Measurements from ENCODE around the gene ISYNA1. TPM values are rescaled to one million over a fixed set of nuclear protein-coding genes. Genes with fewer than 3 reads are reported as not detected.

ISYNA1 gene
- polyA plus RNA-seq, 3 donors: 3.7 TPM; not detected in 2

DNA sequence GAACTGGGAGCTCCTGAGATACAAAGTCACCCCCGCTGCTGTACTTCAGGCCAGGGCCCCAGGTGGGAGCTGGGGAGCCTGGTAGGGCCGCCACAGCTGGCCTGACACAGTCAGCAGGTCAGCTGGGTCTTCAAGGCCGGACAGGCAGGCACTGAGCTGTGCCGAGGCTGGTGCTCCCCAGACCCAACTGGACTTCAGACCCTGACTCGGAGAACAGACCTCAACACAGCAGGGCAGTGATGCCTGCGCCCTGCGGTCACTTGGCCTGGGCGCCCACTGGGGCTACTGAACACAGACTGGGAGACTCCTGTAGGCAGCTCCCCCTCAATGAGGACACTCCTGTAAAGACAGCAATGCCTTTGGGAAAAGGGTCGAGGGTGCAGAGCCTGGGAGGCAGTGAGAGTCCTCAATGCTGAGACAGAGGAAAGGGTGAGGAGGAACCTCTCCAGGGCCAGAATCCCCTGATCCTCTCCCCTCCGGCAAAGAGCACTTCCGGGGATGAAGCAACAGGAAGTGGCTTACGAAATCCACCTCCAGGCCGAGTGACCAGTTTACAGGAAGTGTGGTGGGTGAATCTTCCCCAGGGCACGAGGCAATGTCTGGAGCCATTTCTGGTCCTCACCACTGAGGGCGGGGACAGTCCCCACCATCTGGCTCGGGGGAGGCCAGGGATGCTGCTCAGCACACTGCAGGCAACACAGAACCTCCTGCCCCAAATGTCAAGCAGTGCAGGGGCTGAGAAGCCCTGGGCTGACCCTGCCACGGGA, 40.8 kb upstream of the ISYNA1 start:
- H3K79me2 ChIP-seq (ENCODE audit: insufficient read depth, low read length): peaks cover 94% of the 10 kb centered on the region
- TF ChIP-seq, protein P1, sequence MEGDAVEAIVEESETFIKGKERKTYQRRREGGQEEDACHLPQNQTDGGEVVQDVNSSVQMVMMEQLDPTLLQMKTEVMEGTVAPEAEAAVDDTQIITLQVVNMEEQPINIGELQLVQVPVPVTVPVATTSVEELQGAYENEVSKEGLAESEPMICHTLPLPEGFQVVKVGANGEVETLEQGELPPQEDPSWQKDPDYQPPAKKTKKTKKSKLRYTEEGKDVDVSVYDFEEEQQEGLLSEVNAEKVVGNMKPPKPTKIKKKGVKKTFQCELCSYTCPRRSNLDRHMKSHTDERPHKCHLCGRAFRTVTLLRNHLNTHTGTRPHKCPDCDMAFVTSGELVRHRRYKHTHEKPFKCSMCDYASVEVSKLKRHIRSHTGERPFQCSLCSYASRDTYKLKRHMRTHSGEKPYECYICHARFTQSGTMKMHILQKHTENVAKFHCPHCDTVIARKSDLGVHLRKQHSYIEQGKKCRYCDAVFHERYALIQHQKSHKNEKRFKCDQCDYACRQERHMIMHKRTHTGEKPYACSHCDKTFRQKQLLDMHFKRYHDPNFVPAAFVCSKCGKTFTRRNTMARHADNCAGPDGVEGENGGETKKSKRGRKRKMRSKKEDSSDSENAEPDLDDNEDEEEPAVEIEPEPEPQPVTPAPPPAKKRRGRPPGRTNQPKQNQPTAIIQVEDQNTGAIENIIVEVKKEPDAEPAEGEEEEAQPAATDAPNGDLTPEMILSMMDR (IDR thresholded peaks at IDR 0.05): no peak
- H3K36me3 Mint-ChIP-seq: peaks cover 21 to 24% of the 10 kb centered on the region in 2 donors
- H3K27ac ChIP-seq (ENCODE audit: low read depth in 1 of 2, low read length in 2 of 2): peak overlapping the region; percentile 96 to 97
- peaks cover 0 to 3% (median 0%) of the 10 kb centered on the region in 3 donors for H3K27me3 Mint-ChIP-seq (ENCODE audit: low read depth in 3 of 3)
- peak; percentile 98 to 99 (median 99) for DNase-seq
- WGBS (ENCODE audit: insufficient coverage): 51% methylated on average over 10 of the region's 17 CpGs
- peak overlapping the region; percentile 72 for H3K4me2 ChIP-seq (replicated peaks; ENCODE audit: extremely low read depth, low read length, poor library complexity, severe bottlenecking)
- H3K4me1 Mint-ChIP-seq: peaks cover 82% of the 10 kb centered on the region
- peaks cover 84 to 95% of the 10 kb centered on the region in 2 donors for H3K4me1 ChIP-seq (ENCODE audit: control insufficient read depth in 1 of 2, insufficient read depth in 2 of 2, low read length in 2 of 2)
- peaks cover 65% of the 10 kb centered on the region for H4K20me1 ChIP-seq (ENCODE audit: insufficient read depth, low read length)
- intact Hi-C loops (cut with micrococcal nuclease): loop anchor here in 1 of 2 donors (2.0 to 5.0 kb wide), 2 partner anchors 42 to 94 kb away; partner anchors contain the start of gene UBA52
- no peak overlapping the region for H2AFZ ChIP-seq (ENCODE audit: insufficient read depth, low read depth, low read length, poor library complexity, severe bottlenecking)
- peak overlapping the region in 2 of 3 experiments; percentile 14 to 58 for H3K4me3 ChIP-seq (replicated peaks in 1 of 3; ENCODE audit: low read depth in 2 of 3, low read length in 3 of 3)
- peak overlapping the region; percentile 60 to 84 for H3K4me3 Mint-ChIP-seq
- no peaks in the 10 kb centered on the region for H3K9me3 ChIP-seq (replicated peaks in 1 of 2; ENCODE audit: control insufficient read depth in 1 of 2, insufficient read depth in 1 of 2, low read length in 2 of 2)
- H3K9me3 Mint-ChIP-seq: no peaks in the 10 kb centered on the region
- no peaks in the 10 kb centered on the region for H3K27me3 ChIP-seq (ENCODE audit: control insufficient read depth in 2 of 2, insufficient read depth in 2 of 2, low read length in 2 of 2)
- peak overlapping the region; percentile 97 to 99 (median 99) for H3K27ac Mint-ChIP-seq
- H3K36me3 ChIP-seq (replicated peaks in 1 of 2; ENCODE audit: control insufficient read depth in 1 of 2, insufficient read depth in 2 of 2, low read length in 2 of 2): peaks cover 0 to 7% of the 10 kb centered on the region in 2 donors
- H3K9ac ChIP-seq (ENCODE audit: insufficient read depth, low read length, poor library complexity, severe bottlenecking): peak overlapping the region; percentile 75

DNA sequence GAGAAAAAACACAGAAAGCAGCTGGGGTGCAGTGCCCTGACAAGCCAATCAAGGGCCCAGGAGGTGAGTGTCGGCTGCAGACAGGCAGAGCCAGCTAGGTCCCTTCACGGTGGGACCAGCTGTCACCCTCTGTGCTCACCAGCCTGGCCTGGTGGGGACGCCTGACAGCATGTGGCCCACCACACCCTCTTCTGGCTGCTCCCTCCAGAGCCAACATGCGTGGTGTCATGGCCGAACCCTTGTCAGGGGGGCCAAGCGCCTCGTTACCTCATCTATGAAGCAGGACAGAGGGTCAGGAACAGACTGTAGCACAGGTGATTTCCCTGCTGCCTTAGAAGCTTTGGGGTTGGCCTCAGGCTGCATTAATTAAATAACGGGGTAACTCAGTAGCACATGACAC, 40.0 kb upstream of the ISYNA1 start:
- no peaks in the 10 kb centered on the region for H3K27me3 ChIP-seq (ENCODE audit: control insufficient read depth in 2 of 2, insufficient read depth in 2 of 2, low read length in 2 of 2)

More for the DNA sequence above, 40.0 kb upstream of the ISYNA1 start:
- no peaks in the 10 kb centered on the region for H3K9me3 Mint-ChIP-seq
- Histone ChIP-seq H3K9me3 (replicated peaks in 1 of 2; ENCODE audit: control insufficient read depth in 1 of 2, insufficient read depth in 1 of 2, low read length in 2 of 2) (no peaks in the 10 kb centered on the region), H3K36me3 (replicated peaks in 1 of 2; ENCODE audit: control insufficient read depth in 1 of 2, insufficient read depth in 2 of 2, low read length in 2 of 2) (peaks cover 2 to 15% of the 10 kb centered on the region in 2 donors), H2AFZ (ENCODE audit: insufficient read depth, low read depth, low read length, poor library complexity, severe bottlenecking) (no peak overlapping the region), H3K4me3 (replicated peaks in 1 of 3; ENCODE audit: low read depth in 2 of 3, low read length in 3 of 3) (peak overlapping the region in 1 of 3 experiments; percentile 58), H3K79me2 (ENCODE audit: insufficient read depth, low read length) (peaks cover 94% of the 10 kb centered on the region), H3K27ac (ENCODE audit: low read depth in 1 of 2, low read length in 2 of 2) (peak overlapping the region; percentile 96 to 97), H4K20me1 (ENCODE audit: insufficient read depth, low read length) (peaks cover 65% of the 10 kb centered on the region), H3K9ac (ENCODE audit: insufficient read depth, low read length, poor library complexity, severe bottlenecking) (peak overlapping the region; percentile 75), H3K4me2 (replicated peaks; ENCODE audit: extremely low read depth, low read length, poor library complexity, severe bottlenecking) (peak overlapping the region; percentile 72), H3K4me1 (ENCODE audit: control insufficient read depth in 1 of 2, insufficient read depth in 2 of 2, low read length in 2 of 2) (peaks cover 77 to 87% of the 10 kb centered on the region in 2 donors)
- peaks cover 0 to 3% (median 0%) of the 10 kb centered on the region in 3 donors for H3K27me3 Mint-ChIP-seq (ENCODE audit: low read depth in 3 of 3)
- WGBS (ENCODE audit: insufficient coverage): 73% methylated on average over 8 of the region's 8 CpGs
- peak overlapping the region; percentile 97 to 99 (median 99) for H3K27ac Mint-ChIP-seq
- intact Hi-C loops (cut with micrococcal nuclease): loop anchor here in 1 of 2 donors (2.0 to 5.0 kb wide), 2 partner anchors 43 to 94 kb away; partner anchors contain the start of gene UBA52
- peak overlapping the region in 1 of 2 donors; percentile 60 for H3K4me3 Mint-ChIP-seq
- no peak for DNase-seq
- TF ChIP-seq, protein P1 (IDR thresholded peaks at IDR 0.05): no peak
- peaks cover 76% of the 10 kb centered on the region for H3K4me1 Mint-ChIP-seq
- H3K36me3 Mint-ChIP-seq: peaks cover 20 to 27% of the 10 kb centered on the region in 2 donors
